Calu3 (cell line): ENCODE data around the gene PTRH2. TPM values are rescaled to one million over a fixed set of nuclear protein-coding genes. Genes with fewer than 3 reads are reported as not detected.

Experiments used
- BruUV-seq: library from RNA; stranded (reverse); fragments of 400-500 nt; replicated peaks from 2 replicates; lab custom pipeline; 2021; lab: Mats Ljungman, UMichigan
- CTCF ChIA-PET: fragments of 300-600 bp; sonication (Branson Sonifier 250); formaldehyde crosslinking; loops from one replicate; lab custom pipeline; 2022; ENCODE audit warnings: antibody characterized with exemption; lab: Charles Lee
- DNase-seq: peaks from one replicate; pipeline ENCODE4 v3.0.0; 2022
- H3K27ac Mint-ChIP-seq: one replicate; pipeline ENCODE4 v1.8.0; 2022; ENCODE audit warnings: mixed read lengths; ENCODE audit not compliant: unreplicated experiment
- H3K27me3 Mint-ChIP-seq: one replicate; pipeline ENCODE4 v1.8.0; 2022; ENCODE audit warnings: mixed read lengths; ENCODE audit not compliant: unreplicated experiment
- H3K36me3 Mint-ChIP-seq: one replicate; pipeline ENCODE4 v1.8.0; 2022; ENCODE audit warnings: mild to moderate bottlenecking, moderate library complexity, mixed read lengths; ENCODE audit not compliant: insufficient read depth, unreplicated experiment
- H3K4me1 Mint-ChIP-seq: one replicate; pipeline ENCODE4 v1.8.0; 2022; ENCODE audit warnings: mild to moderate bottlenecking, low read depth, mixed read lengths; ENCODE audit not compliant: unreplicated experiment
- H3K4me3 Mint-ChIP-seq: one replicate; pipeline ENCODE4 v1.8.0; 2022; ENCODE audit warnings: mild to moderate bottlenecking, low read depth, moderate library complexity, mixed read lengths; ENCODE audit not compliant: unreplicated experiment
- H3K9me3 Mint-ChIP-seq: one replicate; pipeline ENCODE4 v1.8.0; 2022; ENCODE audit warnings: low read depth, mixed read lengths; ENCODE audit not compliant: unreplicated experiment
- intact Hi-C: fragments of 100-400 bp; cut with micrococcal nuclease; formaldehyde crosslinking; loops from one replicate; pipeline ENCODE4 v1.10.0; 2022; ENCODE audit not compliant: unreplicated experiment
- total RNA-seq: library from RNA; stranded (reverse); gene quantifications from 2 replicates; pipeline ENCODE4 v1.2.3, GENCODE V29; 2022
- TF ChIP-seq, protein P1 (sequence below): fragments of 200-600 bp; IDR thresholded peaks from one replicate; pipeline ENCODE4 v1.8.0; 2022; ENCODE audit warnings: antibody characterized with exemption; ENCODE audit not compliant: unreplicated experiment

Gene PTRH2
- total RNA-seq, 1 experiment from 2014 or later: 29.8 TPM

DNA sequence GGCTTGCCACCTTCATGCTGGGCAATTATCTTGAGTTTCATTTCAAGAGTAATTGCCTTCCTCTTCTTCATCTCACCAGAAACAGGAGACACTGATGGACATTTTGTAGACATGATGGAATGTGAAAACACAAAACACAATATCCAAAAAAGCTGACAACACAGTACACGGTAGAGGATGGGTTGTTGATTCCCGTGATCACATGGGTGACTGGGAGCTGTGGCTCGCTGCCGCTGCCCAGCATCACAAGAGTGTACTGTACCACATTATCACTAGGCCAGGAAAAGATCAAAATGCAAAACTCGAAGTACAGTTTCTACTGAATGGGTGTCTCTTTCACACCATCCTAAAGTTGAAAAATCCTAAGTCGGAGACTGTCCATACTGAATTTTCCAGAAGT is 7.4 kb downstream of the PTRH2 start:
- no peak overlapping the region for H3K27ac Mint-ChIP-seq
- intact Hi-C loops: loop anchor here (10.0 kb wide), 1 partner anchor 55 kb away; no protein-coding TSS in a partner anchor
- H3K36me3 Mint-ChIP-seq: peaks cover 79% of the 10 kb centered on the region
- no peak for DNase-seq
- peaks cover 24% of the 10 kb centered on the region for H3K4me1 Mint-ChIP-seq
- CTCF ChIA-PET: no interaction called here
- no peaks in the 10 kb centered on the region for H3K9me3 Mint-ChIP-seq
- TF ChIP-seq, protein P1, sequence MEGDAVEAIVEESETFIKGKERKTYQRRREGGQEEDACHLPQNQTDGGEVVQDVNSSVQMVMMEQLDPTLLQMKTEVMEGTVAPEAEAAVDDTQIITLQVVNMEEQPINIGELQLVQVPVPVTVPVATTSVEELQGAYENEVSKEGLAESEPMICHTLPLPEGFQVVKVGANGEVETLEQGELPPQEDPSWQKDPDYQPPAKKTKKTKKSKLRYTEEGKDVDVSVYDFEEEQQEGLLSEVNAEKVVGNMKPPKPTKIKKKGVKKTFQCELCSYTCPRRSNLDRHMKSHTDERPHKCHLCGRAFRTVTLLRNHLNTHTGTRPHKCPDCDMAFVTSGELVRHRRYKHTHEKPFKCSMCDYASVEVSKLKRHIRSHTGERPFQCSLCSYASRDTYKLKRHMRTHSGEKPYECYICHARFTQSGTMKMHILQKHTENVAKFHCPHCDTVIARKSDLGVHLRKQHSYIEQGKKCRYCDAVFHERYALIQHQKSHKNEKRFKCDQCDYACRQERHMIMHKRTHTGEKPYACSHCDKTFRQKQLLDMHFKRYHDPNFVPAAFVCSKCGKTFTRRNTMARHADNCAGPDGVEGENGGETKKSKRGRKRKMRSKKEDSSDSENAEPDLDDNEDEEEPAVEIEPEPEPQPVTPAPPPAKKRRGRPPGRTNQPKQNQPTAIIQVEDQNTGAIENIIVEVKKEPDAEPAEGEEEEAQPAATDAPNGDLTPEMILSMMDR: no peak
- no peak overlapping the region for H3K4me3 Mint-ChIP-seq
- BruUV-seq: no TSS peak
- H3K27me3 Mint-ChIP-seq: no peaks in the 10 kb centered on the region

DNA sequence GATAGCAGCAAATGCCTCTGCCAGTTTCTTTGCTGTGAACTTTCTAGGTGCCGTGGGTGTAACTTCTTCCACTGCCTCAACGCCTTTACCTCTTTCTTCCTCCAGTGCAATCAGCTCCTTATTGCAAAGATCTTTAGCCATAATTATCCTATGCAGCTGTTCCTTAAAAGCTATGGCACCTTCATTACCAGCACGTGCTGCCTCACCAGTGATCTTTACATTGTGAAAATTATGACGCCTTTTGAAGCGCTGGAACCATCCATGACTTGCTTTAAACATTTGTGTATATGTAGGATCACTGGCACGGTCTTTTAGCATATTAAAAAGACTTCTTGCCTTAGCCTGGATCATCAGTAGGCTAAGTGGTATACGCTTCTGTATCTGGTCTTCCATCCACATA is 8.0 kb downstream of the PTRH2 start:
- H3K4me3 Mint-ChIP-seq: no peak overlapping the region
- no peaks in the 10 kb centered on the region for H3K9me3 Mint-ChIP-seq
- no TSS peak for BruUV-seq
- no peak for DNase-seq
- no peak overlapping the region for H3K27ac Mint-ChIP-seq
- TF ChIP-seq, protein P1: no peak
- CTCF ChIA-PET: no interaction called here
- peaks cover 79% of the 10 kb centered on the region for H3K36me3 Mint-ChIP-seq
- H3K4me1 Mint-ChIP-seq: peaks cover 18% of the 10 kb centered on the region
- intact Hi-C loops: loop anchor here (10.0 kb wide), 1 partner anchor 54 kb away; no protein-coding TSS in a partner anchor
- no peaks in the 10 kb centered on the region for H3K27me3 Mint-ChIP-seq

DNA sequence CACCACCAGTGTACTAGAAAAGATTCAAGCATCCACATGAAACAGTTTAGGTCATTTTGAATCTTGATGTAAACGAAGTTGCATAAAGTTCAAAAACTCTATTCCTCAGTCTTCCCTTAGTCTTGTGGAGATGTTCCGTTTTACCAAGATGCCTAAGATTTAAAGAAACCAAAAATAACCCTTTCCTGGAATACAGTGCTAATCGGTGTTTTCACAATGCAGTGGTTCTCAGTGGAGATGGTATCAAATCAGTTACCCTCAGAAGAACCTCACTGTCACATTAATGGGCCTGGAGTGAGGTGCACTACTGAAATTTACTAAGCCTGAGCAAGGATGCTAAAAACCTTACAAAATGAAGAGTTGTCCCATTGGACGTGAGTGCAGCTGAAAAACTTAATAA is 9.1 kb downstream of the PTRH2 start:
- Mint-ChIP-seq H3K4me3 (no peak overlapping the region), H3K27me3 (no peaks in the 10 kb centered on the region), H3K4me1 (peaks cover 14% of the 10 kb centered on the region), H3K27ac (peak overlapping the region; percentile 30), H3K9me3 (no peaks in the 10 kb centered on the region), H3K36me3 (peaks cover 78% of the 10 kb centered on the region)
- CTCF ChIA-PET: no interaction called here
- TF ChIP-seq, protein P1: no peak
- intact Hi-C loops: loop anchor here (10.0 kb wide), 1 partner anchor 53 kb away; no protein-coding TSS in a partner anchor
- no TSS peak for BruUV-seq
- DNase-seq: no peak

DNA sequence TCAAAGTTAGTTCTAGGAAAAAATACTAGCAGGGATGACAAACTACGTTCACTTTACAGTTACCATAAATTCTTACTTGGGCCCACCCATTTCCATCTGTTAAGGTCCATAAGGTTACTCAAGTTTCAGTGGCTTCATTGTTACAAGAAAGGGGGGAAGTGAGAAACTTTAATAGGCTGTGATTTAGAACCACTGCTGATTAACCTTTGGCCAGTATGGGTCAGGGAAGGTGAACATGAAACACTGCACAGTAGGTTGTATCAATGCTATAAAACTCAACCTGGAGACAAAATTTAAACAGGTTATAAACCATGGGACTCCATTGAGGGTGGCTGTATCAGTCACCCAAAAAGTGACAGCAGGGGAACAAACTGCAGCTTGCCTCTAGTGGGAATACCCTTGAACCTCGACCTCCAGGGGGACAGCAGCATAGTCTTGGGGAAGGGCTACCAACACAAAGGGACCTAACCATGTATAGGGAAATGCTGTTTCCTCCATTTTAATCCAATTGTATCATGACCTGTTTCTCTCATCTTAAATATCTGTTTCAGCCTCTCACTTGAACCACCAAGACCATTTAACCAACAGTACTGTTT is 10.4 kb downstream of the PTRH2 start:
- H3K4me1 Mint-ChIP-seq: peaks cover 14% of the 10 kb centered on the region
- H3K4me3 Mint-ChIP-seq: no peak overlapping the region
- peak overlapping the region; percentile 66 for H3K27ac Mint-ChIP-seq
- peaks cover 74% of the 10 kb centered on the region for H3K36me3 Mint-ChIP-seq
- H3K9me3 Mint-ChIP-seq: no peaks in the 10 kb centered on the region
- CTCF ChIA-PET: no interaction called here
- BruUV-seq: no TSS peak
- intact Hi-C loops: loop anchor here (10.0 kb wide), 1 partner anchor 52 kb away; no protein-coding TSS in a partner anchor
- H3K27me3 Mint-ChIP-seq: no peaks in the 10 kb centered on the region
- TF ChIP-seq, protein P1: no peak
- no peak for DNase-seq
